Measurements from ENCODE around the gene LPP.

Gene LPP

GRCh38 chr3:188305220-188305619, 151.3 kb downstream of the LPP start:
- no peak overlapping the region for H3K27ac ChIP-seq (replicated peaks)
- H3K27me3 ChIP-seq (ENCODE audit: insufficient read depth, poor library complexity, severe bottlenecking), result no peaks in the 10 kb centered on the region
- TF ChIP-seq POLR2AphosphoS5 (IDR thresholded peaks at IDR 0.05; ENCODE audit: low read depth), result no peak
- TF ChIP-seq SPI1 (IDR thresholded peaks at IDR 0.05; ENCODE audit: borderline replicate concordance, low read depth), result no peak
- TF ChIP-seq CTCF (IDR thresholded peaks at IDR 0.05; ENCODE audit: insufficient read depth, low read length), result no peak
- TF ChIP-seq GABPA (IDR thresholded peaks at IDR 0.05; ENCODE audit: low read depth), result no peak
- TF ChIP-seq, protein P1, sequence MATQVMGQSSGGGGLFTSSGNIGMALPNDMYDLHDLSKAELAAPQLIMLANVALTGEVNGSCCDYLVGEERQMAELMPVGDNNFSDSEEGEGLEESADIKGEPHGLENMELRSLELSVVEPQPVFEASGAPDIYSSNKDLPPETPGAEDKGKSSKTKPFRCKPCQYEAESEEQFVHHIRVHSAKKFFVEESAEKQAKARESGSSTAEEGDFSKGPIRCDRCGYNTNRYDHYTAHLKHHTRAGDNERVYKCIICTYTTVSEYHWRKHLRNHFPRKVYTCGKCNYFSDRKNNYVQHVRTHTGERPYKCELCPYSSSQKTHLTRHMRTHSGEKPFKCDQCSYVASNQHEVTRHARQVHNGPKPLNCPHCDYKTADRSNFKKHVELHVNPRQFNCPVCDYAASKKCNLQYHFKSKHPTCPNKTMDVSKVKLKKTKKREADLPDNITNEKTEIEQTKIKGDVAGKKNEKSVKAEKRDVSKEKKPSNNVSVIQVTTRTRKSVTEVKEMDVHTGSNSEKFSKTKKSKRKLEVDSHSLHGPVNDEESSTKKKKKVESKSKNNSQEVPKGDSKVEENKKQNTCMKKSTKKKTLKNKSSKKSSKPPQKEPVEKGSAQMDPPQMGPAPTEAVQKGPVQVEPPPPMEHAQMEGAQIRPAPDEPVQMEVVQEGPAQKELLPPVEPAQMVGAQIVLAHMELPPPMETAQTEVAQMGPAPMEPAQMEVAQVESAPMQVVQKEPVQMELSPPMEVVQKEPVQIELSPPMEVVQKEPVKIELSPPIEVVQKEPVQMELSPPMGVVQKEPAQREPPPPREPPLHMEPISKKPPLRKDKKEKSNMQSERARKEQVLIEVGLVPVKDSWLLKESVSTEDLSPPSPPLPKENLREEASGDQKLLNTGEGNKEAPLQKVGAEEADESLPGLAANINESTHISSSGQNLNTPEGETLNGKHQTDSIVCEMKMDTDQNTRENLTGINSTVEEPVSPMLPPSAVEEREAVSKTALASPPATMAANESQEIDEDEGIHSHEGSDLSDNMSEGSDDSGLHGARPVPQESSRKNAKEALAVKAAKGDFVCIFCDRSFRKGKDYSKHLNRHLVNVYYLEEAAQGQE (IDR thresholded peaks at IDR 0.05; ENCODE audit: insufficient replicate concordance, low read depth), result no peak
- H3K4me3 ChIP-seq (replicated peaks; ENCODE audit: insufficient read depth, low read length), result no peak overlapping the region
- no peak for DNase-seq (ENCODE audit: low read depth in 1 of 2, low spot score in 1 of 2)

GRCh38 chr3:188306435-188307005, 152.6 kb downstream of the LPP start:
- DNase-seq (ENCODE audit: low read depth in 1 of 2, low spot score in 1 of 2), result no peak
- H3K27me3 ChIP-seq (ENCODE audit: insufficient read depth, poor library complexity, severe bottlenecking), result no peaks in the 10 kb centered on the region
- H3K4me3 ChIP-seq (replicated peaks; ENCODE audit: insufficient read depth, low read length), result no peak overlapping the region
- TF ChIP-seq GABPA (IDR thresholded peaks at IDR 0.05; ENCODE audit: low read depth), result no peak
- TF ChIP-seq CTCF (IDR thresholded peaks at IDR 0.05; ENCODE audit: insufficient read depth, low read length), result no peak
- no peak for TF ChIP-seq SPI1 (IDR thresholded peaks at IDR 0.05; ENCODE audit: borderline replicate concordance, low read depth)
- no peak for TF ChIP-seq POLR2AphosphoS5 (IDR thresholded peaks at IDR 0.05; ENCODE audit: low read depth)
- TF ChIP-seq, protein P1 (IDR thresholded peaks at IDR 0.05; ENCODE audit: insufficient replicate concordance, low read depth), result no peak
- no peak overlapping the region for H3K27ac ChIP-seq (replicated peaks)

DNA sequence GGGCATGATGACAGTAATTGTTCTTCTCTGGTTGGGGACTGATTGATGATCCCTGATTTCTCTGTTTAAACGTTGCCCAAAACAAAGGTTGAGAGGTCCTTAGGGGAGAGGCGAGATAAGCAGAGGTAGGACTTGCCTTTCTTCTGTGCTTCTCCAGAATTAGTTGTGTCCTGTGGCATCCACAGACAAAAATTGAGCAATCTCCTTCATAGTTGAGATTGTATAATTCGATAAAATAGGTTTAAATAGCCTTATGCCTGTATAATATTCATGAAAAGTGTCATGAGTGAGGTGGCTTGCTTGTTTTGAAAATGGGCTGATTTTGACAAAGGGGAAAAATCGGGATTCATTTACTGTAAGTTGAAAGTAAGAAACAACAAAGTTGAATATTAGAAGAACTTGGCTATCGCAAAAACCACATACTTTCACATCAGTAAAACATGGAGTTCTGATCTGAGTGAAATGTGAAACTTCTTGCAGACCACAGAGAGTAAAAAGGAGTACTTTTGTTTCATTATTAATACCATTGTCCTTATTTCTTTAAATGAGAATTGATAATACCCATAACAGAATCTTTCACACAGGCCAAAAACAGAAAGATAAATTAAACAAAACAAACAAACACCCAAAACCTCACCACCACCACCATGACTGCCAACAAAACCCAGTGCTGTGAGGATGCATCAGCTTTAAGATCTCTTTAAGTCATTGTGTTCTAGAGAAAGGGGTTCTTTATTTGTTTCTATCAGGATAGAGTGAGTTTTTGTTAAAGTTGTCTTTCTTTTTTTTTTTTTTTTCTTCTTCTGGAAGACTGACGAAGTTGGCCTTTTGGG, 155.7 kb downstream of the LPP start:
- no peak for TF ChIP-seq GABPA (IDR thresholded peaks at IDR 0.05; ENCODE audit: low read depth)
- TF ChIP-seq CTCF (IDR thresholded peaks at IDR 0.05; ENCODE audit: insufficient read depth, low read length), result no peak
- no peak for TF ChIP-seq POLR2AphosphoS5 (IDR thresholded peaks at IDR 0.05; ENCODE audit: low read depth)
- TF ChIP-seq, protein P1 (IDR thresholded peaks at IDR 0.05; ENCODE audit: insufficient replicate concordance, low read depth), result no peak
- TF ChIP-seq SPI1 (IDR thresholded peaks at IDR 0.05; ENCODE audit: borderline replicate concordance, low read depth), result no peak
- Histone ChIP-seq H3K27ac (replicated peaks) (no peak overlapping the region), H3K27me3 (ENCODE audit: insufficient read depth, poor library complexity, severe bottlenecking) (no peaks in the 10 kb centered on the region), H3K4me3 (replicated peaks; ENCODE audit: insufficient read depth, low read length) (no peak overlapping the region)
- DNase-seq (ENCODE audit: low read depth in 1 of 2, low spot score in 1 of 2), result no peak
